Measurements from ENCODE around the gene MYL6.

The MYL6 gene

DNA sequence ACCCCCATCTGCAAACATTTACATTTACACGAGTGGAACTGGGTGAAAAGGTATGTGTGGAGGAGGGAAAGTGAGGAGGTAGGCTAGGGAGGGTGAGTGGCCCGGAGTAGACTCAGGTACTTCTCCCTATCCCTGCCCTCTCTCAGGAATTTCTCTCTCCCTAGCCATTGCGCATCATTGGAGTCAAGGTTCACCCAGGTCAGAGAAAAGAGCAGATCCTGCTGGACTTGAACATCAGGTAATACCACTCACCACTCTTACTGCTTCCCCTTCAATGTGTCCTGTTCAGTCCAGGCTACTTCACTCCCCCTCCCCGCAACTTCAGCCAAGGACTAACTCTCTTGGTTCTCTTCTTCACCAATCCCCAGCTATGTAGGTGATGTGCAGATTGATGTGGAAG, 27.3 kb upstream of the MYL6 start:
- TF ChIP-seq EZH2 (optimal IDR thresholded peaks at IDR 0.05; ENCODE audit: low read depth, low read length) (no peak), EZH2phosphoT487 (IDR thresholded peaks at IDR 0.05; ENCODE audit: low read length) (no peak), CTCF (IDR thresholded peaks at IDR 0.05; ENCODE audit: low read length) (no peak)
- no peak for DNase-seq
- H3K79me2 ChIP-seq (ENCODE audit: low read length), result peaks cover 32% of the 10 kb centered on the region
- no peak overlapping the region for H2AFZ ChIP-seq (ENCODE audit: low read length)
- H3K4me3 ChIP-seq (ENCODE audit: low read length), result no peak overlapping the region
- peaks cover 22% of the 10 kb centered on the region for H3F3A ChIP-seq (ENCODE audit: insufficient read depth, low read length)
- H3K4me1 ChIP-seq (ENCODE audit: low read length), result peaks cover 17% of the 10 kb centered on the region
- no peaks in the 10 kb centered on the region for H4K20me1 ChIP-seq (ENCODE audit: insufficient read depth, low read length)
- no peak overlapping the region for H3K4me2 ChIP-seq (ENCODE audit: low read depth, low read length)
- H3K36me3 ChIP-seq (replicated peaks; ENCODE audit: insufficient read depth, low read length), result 0 out of 2 replicates have a peak, but pooled peaks cover 11% of the 10 kb centered on the region
- H3K27me3 ChIP-seq (replicated peaks; ENCODE audit: insufficient read depth, low read length), result no peaks in the 10 kb centered on the region
- no peak overlapping the region for H3K27ac ChIP-seq (ENCODE audit: low read length)
- no peaks in the 10 kb centered on the region for H3K9me2 ChIP-seq (replicated peaks; ENCODE audit: insufficient read depth, low read length)
- no peak overlapping the region for H3K9ac ChIP-seq (ENCODE audit: low read length)
- H3K9me3 ChIP-seq (replicated peaks; ENCODE audit: insufficient read depth, low read length), result no peaks in the 10 kb centered on the region

- TF ChIP-seq EZH2phosphoT487 (IDR thresholded peaks at IDR 0.05; ENCODE audit: low read length) (no peak), CTCF (IDR thresholded peaks at IDR 0.05; ENCODE audit: low read length) (no peak), EZH2 (optimal IDR thresholded peaks at IDR 0.05; ENCODE audit: low read depth, low read length) (no peak)
- Histone ChIP-seq H3K4me1 (ENCODE audit: low read length) (0 out of 2 replicates have a peak, but pooled peaks cover 3% of the 10 kb centered on the region), H3K9ac (ENCODE audit: low read length) (no peak overlapping the region), H3K4me2 (ENCODE audit: low read depth, low read length) (no peak overlapping the region), H3K4me3 (ENCODE audit: low read length) (no peak overlapping the region), H3K27me3 (replicated peaks; ENCODE audit: insufficient read depth, low read length) (no peaks in the 10 kb centered on the region), H3F3A (ENCODE audit: insufficient read depth, low read length) (no peaks in the 10 kb centered on the region), H4K20me1 (ENCODE audit: insufficient read depth, low read length) (no peaks in the 10 kb centered on the region), H3K27ac (ENCODE audit: low read length) (no peak overlapping the region), H3K9me3 (replicated peaks; ENCODE audit: insufficient read depth, low read length) (no peaks in the 10 kb centered on the region), H3K9me2 (replicated peaks; ENCODE audit: insufficient read depth, low read length) (no peaks in the 10 kb centered on the region), H3K79me2 (ENCODE audit: low read length) (peaks cover 9% of the 10 kb centered on the region), H2AFZ (ENCODE audit: low read length) (no peak overlapping the region), H3K36me3 (replicated peaks; ENCODE audit: insufficient read depth, low read length) (0 out of 2 replicates have a peak, but pooled peaks cover 11% of the 10 kb centered on the region)
- no peak for DNase-seq
Measured at GRCh38 chr12:56134897-56135296, 23.3 kb upstream of the MYL6 start.

- 0 out of 2 replicates have a peak, but pooled peaks cover 1% of the 10 kb centered on the region for H3F3A ChIP-seq (ENCODE audit: insufficient read depth, low read length)
- H3K4me1 ChIP-seq (ENCODE audit: low read length), result 0 out of 2 replicates have a peak, but pooled peaks cover 3% of the 10 kb centered on the region
- no peaks in the 10 kb centered on the region for H3K27me3 ChIP-seq (replicated peaks; ENCODE audit: insufficient read depth, low read length)
- H3K9me2 ChIP-seq (replicated peaks; ENCODE audit: insufficient read depth, low read length), result no peaks in the 10 kb centered on the region
- no peak overlapping the region for H2AFZ ChIP-seq (ENCODE audit: low read length)
- no peaks in the 10 kb centered on the region for H4K20me1 ChIP-seq (ENCODE audit: insufficient read depth, low read length)
- H3K4me3 ChIP-seq (ENCODE audit: low read length), result no peak overlapping the region
- no peaks in the 10 kb centered on the region; the same call in 1 of the 2 replicates for H3K36me3 ChIP-seq (replicated peaks; ENCODE audit: insufficient read depth, low read length)
- H3K9me3 ChIP-seq (replicated peaks; ENCODE audit: insufficient read depth, low read length), result no peaks in the 10 kb centered on the region
- DNase-seq, result no peak
- H3K4me2 ChIP-seq (ENCODE audit: low read depth, low read length), result no peak overlapping the region
- no peak overlapping the region for H3K27ac ChIP-seq (ENCODE audit: low read length)
- H3K79me2 ChIP-seq (ENCODE audit: low read length), result no peaks in the 10 kb centered on the region
- no peak overlapping the region for H3K9ac ChIP-seq (ENCODE audit: low read length)
- TF ChIP-seq EZH2 (optimal IDR thresholded peaks at IDR 0.05; ENCODE audit: low read depth, low read length), result no peak
- no peak for TF ChIP-seq EZH2phosphoT487 (IDR thresholded peaks at IDR 0.05; ENCODE audit: low read length)
- TF ChIP-seq CTCF (IDR thresholded peaks at IDR 0.05; ENCODE audit: low read length), result no peak
Measured at GRCh38 chr12:56137853-56138571, 20.1 kb upstream of the MYL6 start.
